GM12891 (cell line): ENCODE data around the gene CNTROB.

Experiments
- PAX5 ChIP-seq: IDR thresholded peaks from 2 replicates; pipeline ENCODE4 v1.6.1; 2011; ENCODE audit warnings: low read length, moderate library complexity, mild to moderate bottlenecking; ENCODE audit not compliant: insufficient read depth, severe bottlenecking
- POLR2A ChIP-seq: IDR thresholded peaks from 2 replicates; pipeline ENCODE4 v1.6.1; 2011; ENCODE audit warnings: low read depth, low read length, control low read depth
- POLR2AphosphoS5 ChIP-seq: IDR thresholded peaks from 2 replicates; pipeline ENCODE4 v1.6.1; 2011; ENCODE audit warnings: low read depth, low read length, control low read depth

GRCh38 chr17:7995724-7996123 is 63.7 kb downstream of the CNTROB start:
- no peak for TF ChIP-seq POLR2A
- TF ChIP-seq POLR2AphosphoS5: no peak
- TF ChIP-seq PAX5: no peak
